Measurements from ENCODE around the gene SCOC. TPM values are rescaled to one million over a fixed set of nuclear protein-coding genes. Genes with fewer than 3 reads are reported as not detected.

Gene SCOC
- polyA plus RNA-seq, 1 donor (not counting 4 experiments of a cell fraction or from before 2014, with no cell fraction given): 92.1 TPM

GRCh38 chr4:140426610-140427105, 53.2 kb downstream of the SCOC start:
- Histone ChIP-seq H3K9ac (ENCODE audit: control insufficient read depth, extremely low read depth, insufficient read depth, low read length) (no peak overlapping the region), H2AFZ (ENCODE audit: control insufficient read depth, low read length) (no peak overlapping the region), H3K79me2 (ENCODE audit: control insufficient read depth, insufficient read depth, low read length) (no peaks in the 10 kb centered on the region), H3K9me3 (ENCODE audit: control insufficient read depth, low read depth, low read length) (no peaks in the 10 kb centered on the region), H3K27ac (ENCODE audit: control insufficient read depth, insufficient read depth, low read length) (no peak overlapping the region), H3K27me3 (ENCODE audit: control insufficient read depth, extremely low read depth, insufficient read depth, low read length) (peaks cover 18% of the 10 kb centered on the region), H3K4me2 (ENCODE audit: control insufficient read depth, extremely low read depth, insufficient read depth, low read depth, low read length) (peak overlapping the region; percentile 87), H4K20me1 (ENCODE audit: control insufficient read depth, extremely low read depth, insufficient read depth, low read length) (no peaks in the 10 kb centered on the region), H3K36me3 (ENCODE audit: control insufficient read depth in 2 of 2, extremely low read depth in 1 of 2, insufficient read depth in 2 of 2, low read length in 2 of 2) (no peaks in the 10 kb centered on the region), H3K4me3 (ENCODE audit: control insufficient read depth in 2 of 3, extremely low read depth in 1 of 3, insufficient read depth in 2 of 3, low read depth in 1 of 3, low read length in 3 of 3) (peak overlapping the region in 1 of 3 experiments; percentile 69), H3K9me1 (ENCODE audit: control insufficient read depth, extremely low read depth, insufficient read depth, low read length) (no peaks in the 10 kb centered on the region), H3K4me1 (ENCODE audit: control insufficient read depth, extremely low read depth, insufficient read depth, low read length) (no peaks in the 10 kb centered on the region)
- FAIRE-seq: no peak
- dilution Hi-C loops (cut with MboI; ENCODE audit: extremely low pct_ligation_motif_present, low sequenced_read_pairs): no loop called here
- no peak for DNase-seq (ENCODE audit: low read depth, low spot score)
- TF ChIP-seq, protein P1, sequence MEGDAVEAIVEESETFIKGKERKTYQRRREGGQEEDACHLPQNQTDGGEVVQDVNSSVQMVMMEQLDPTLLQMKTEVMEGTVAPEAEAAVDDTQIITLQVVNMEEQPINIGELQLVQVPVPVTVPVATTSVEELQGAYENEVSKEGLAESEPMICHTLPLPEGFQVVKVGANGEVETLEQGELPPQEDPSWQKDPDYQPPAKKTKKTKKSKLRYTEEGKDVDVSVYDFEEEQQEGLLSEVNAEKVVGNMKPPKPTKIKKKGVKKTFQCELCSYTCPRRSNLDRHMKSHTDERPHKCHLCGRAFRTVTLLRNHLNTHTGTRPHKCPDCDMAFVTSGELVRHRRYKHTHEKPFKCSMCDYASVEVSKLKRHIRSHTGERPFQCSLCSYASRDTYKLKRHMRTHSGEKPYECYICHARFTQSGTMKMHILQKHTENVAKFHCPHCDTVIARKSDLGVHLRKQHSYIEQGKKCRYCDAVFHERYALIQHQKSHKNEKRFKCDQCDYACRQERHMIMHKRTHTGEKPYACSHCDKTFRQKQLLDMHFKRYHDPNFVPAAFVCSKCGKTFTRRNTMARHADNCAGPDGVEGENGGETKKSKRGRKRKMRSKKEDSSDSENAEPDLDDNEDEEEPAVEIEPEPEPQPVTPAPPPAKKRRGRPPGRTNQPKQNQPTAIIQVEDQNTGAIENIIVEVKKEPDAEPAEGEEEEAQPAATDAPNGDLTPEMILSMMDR (optimal IDR thresholded peaks at IDR 0.05 in 1 of 3, IDR thresholded peaks at IDR 0.05 in 1 of 3, conservative IDR thresholded peaks at IDR 0.05 in 1 of 3; ENCODE audit: extremely low read depth in 1 of 3, insufficient read depth in 2 of 3, low read length in 3 of 3): no peak
- no peak for TF ChIP-seq EZH2 (IDR thresholded peaks at IDR 0.05; ENCODE audit: low read length)

DNA sequence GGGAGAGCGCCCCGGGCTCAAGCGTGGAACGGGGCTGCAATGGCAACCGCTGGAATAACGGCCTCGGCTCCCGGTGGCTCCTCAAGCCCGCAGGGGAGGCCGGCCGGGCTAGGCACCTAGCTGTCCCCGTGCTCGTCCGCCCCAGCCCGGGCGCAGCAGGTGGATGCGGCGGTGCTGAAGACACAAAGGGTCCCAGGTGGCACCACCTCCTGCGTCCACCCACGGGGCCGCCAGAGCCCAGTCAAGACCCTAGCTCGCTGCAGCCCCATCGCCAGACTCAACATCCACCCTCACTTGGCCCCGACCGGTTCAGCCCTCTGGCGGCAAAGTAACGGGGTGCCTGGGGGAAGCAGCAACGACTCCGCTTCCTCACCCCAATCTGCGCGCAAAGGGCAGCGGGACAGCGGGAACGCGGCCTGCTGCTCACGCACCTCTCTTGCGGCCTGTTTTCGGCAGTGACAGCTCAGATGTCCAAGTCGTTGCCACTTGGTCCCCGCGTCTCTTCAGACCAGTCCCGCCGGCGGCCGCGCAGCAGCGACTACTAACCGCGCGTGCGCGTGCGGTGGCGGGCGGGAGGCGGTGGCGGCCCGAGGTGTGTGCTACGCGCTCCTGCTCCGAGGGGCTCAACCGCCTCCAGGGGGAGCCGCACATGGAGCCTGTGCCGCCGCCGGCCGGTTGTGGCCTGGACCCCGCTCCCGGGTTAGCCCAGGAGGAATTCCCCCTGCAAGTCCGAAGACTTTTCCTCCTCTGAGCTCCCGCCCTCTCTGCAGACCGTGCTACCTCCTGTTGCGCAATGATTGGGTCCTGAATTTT, 53.9 kb downstream of the SCOC start, which contains the start of gene CLGN:
CLGN (minus strand) TSS at position 543 of the 813 bp plus-strand sequence. CDS start 14,570 bp downstream, outside the sequence.
- H3K9me3 ChIP-seq (ENCODE audit: control insufficient read depth, low read depth, low read length): no peaks in the 10 kb centered on the region
- no peaks in the 10 kb centered on the region for H3K36me3 ChIP-seq (ENCODE audit: control insufficient read depth in 2 of 2, extremely low read depth in 1 of 2, insufficient read depth in 2 of 2, low read length in 2 of 2)
- dilution Hi-C loops (cut with MboI; ENCODE audit: extremely low pct_ligation_motif_present, low sequenced_read_pairs): no loop called here
- H2AFZ ChIP-seq (ENCODE audit: control insufficient read depth, low read length): peak within 1 kb of the TSS; percentile 89
- H3K4me3 ChIP-seq (ENCODE audit: control insufficient read depth in 2 of 3, extremely low read depth in 1 of 3, insufficient read depth in 2 of 3, low read depth in 1 of 3, low read length in 3 of 3): peak within 1 kb of the TSS; percentile 32 to 69 (median 61)
- peaks cover 18% of the 10 kb centered on the region for H3K27me3 ChIP-seq (ENCODE audit: control insufficient read depth, extremely low read depth, insufficient read depth, low read length)
- FAIRE-seq: no peak
- no peak for DNase-seq (ENCODE audit: low read depth, low spot score)
- peak within 1 kb of the TSS; percentile 87 for H3K4me2 ChIP-seq (ENCODE audit: control insufficient read depth, extremely low read depth, insufficient read depth, low read depth, low read length)
- peak; percentile 81 for TF ChIP-seq EZH2 (IDR thresholded peaks at IDR 0.05; ENCODE audit: low read length)
- TF ChIP-seq, protein P1 (optimal IDR thresholded peaks at IDR 0.05 in 1 of 3, IDR thresholded peaks at IDR 0.05 in 1 of 3, conservative IDR thresholded peaks at IDR 0.05 in 1 of 3; ENCODE audit: extremely low read depth in 1 of 3, insufficient read depth in 2 of 3, low read length in 3 of 3): peak in 1 of 3 experiments; percentile 24
- H3K79me2 ChIP-seq (ENCODE audit: control insufficient read depth, insufficient read depth, low read length): no peaks in the 10 kb centered on the region
- no peaks in the 10 kb centered on the region for H3K9me1 ChIP-seq (ENCODE audit: control insufficient read depth, extremely low read depth, insufficient read depth, low read length)
- H4K20me1 ChIP-seq (ENCODE audit: control insufficient read depth, extremely low read depth, insufficient read depth, low read length): no peaks in the 10 kb centered on the region
- H3K9ac ChIP-seq (ENCODE audit: control insufficient read depth, extremely low read depth, insufficient read depth, low read length): no peak within 1 kb of the TSS
- H3K27ac ChIP-seq (ENCODE audit: control insufficient read depth, insufficient read depth, low read length): no peak within 1 kb of the TSS
- H3K4me1 ChIP-seq (ENCODE audit: control insufficient read depth, extremely low read depth, insufficient read depth, low read length): no peaks in the 10 kb centered on the region
